HG02642 (cell line): ENCODE data around the gene LINGO3.

Experiments
- ATAC-seq: cut with Tn5 transposase; IDR thresholded peaks from one replicate; pipeline ENCODE4 v1.9.1; 2021; ENCODE audit warnings: mild to moderate bottlenecking; ENCODE audit not compliant: unreplicated experiment, poor library complexity

The LINGO3 gene

GRCh38 chr19:2328401-2329148 is 20.6 kb upstream of the LINGO3 start, which contains the start of the genes LSM7 and SPPL2B:
LSM7 (minus strand) TSS chr19:2328586; CDS start chr19:2328566, 20 bp downstream.
SPPL2B (plus strand) TSS chr19:2328684; CDS start chr19:2328710, 26 bp downstream.
- ATAC-seq = peak; percentile 76

DNA sequence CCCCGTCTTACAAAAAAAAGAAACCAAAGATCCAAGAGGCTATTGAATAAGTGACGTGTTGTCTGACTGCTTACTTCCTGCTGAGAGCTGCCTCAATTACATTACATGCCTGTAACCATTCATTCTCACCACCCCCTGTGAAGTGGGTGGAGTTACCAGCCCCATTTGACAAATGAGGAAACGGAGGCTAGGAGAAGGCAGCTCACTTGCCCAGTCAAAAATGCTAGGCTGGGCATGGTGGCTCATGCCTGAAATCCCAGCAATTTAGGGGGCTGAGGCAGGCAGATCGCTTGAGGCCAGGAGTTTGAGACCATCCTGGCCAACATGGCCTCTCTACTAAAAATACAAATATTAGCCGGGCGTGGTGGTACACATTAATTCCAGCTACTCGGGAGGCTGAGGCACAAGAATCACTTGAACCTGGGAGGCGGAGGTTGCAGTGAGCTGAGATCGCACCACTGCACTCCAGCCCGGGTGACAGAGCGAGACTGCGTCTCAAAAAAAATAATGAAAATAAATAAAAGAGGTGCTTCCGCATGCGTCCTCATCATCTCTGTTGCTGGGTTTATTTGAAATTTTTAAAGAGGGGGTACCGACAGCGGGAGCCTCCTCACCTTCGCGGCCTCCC is 19.9 kb upstream of the LINGO3 start:
- ATAC-seq = no peak

- no peak for ATAC-seq
Measured at GRCh38 chr19:2326699-2327360, 18.9 kb upstream of the LINGO3 start.

DNA sequence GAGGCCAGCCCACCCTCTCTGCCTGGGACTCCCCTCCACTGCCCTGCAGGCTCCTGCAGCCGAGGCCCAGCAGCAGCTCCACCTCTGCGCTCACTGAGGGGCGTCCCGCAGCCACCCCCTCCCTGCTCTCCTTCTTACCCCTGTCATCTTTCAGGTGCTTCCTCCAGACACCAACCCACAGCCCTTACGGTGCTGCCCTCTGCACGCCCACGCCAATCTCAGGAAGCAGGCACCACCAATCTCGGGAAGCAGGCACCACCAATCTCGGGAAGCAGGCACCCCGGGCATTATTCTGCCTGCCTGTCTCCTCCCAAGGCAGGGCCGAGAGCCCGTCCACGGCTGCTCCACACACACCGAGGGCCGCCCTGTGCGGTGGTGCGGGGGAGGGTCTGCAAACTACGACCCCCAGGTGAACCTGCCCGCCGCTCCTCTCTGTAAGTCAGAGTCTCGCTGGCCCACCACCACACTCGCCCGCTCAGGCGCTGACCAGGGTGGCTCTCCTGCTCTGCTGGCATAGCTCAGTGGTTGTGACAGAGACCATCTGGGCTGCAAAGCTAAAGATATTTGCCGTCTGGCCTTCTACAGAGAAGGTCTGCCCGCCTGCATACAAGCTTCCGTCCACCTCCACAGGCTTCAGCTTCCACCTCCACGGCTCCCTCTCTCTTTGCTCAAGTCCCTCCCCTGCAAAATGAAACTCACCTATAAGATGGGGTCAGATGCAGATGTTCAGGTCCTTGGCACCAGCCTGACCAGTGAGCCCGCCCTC is 17.5 kb upstream of the LINGO3 start:
- no peak for ATAC-seq

GRCh38 chr19:2324220-2324948 is 16.4 kb upstream of the LINGO3 start:
- ATAC-seq = no peak

DNA sequence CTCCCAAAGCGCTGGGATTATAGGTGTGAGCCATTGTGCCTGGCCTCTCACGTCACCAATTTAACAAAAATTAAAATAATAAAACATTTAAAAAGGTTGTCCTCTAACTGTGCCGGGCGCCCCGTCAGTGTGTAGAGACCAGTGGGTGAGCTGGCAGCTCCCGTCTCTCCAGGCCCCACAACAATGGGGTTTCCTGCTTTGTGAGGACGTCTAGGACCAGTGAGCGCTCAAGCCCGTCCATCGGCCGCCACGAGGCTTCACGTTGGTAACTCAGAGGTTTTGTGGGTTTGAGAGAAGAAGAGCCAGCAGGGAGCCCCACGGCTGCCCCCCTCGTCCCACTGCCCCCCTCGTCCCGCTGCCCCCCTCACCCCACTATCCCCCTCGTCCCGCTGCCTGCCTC is 15.8 kb upstream of the LINGO3 start:
- no peak for ATAC-seq

DNA sequence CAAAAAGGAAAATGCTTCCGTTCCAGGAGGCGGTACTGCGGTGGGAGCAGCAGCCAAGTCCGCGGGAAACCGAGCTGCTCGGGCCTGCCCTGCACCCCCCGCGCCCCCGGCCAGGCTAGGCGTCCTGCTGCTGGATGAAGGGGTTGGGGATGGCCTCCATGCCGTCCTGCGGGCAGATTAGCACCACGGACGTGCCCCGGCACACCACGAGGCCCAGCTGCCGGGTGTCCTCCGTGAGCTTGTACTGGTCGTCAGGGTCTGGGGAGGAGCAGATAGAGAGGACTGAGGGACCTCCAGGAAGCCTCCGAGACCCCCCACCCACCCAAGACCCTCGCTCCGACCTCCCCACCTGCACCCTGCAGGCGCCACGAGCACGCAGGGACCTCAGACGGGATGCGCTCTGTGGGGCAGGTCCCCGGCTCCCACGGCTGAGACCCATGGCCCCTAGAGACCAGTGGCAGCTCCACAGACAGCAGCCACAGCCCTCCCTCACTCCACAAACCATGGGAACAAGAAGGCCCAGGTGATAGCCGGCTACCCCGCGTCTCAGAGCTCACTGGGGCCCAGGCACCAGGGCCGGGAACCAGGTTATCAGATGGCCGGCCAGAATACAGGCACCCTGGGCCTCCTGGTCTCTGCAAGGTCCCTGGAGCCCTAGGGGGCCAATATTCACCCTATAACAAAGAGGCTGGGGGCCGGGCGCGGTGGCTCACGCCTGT is 13.8 kb upstream of the LINGO3 start:
- no peak for ATAC-seq

GRCh38 chr19:2320939-2321338 is 13.0 kb upstream of the LINGO3 start:
- no peak for ATAC-seq

DNA sequence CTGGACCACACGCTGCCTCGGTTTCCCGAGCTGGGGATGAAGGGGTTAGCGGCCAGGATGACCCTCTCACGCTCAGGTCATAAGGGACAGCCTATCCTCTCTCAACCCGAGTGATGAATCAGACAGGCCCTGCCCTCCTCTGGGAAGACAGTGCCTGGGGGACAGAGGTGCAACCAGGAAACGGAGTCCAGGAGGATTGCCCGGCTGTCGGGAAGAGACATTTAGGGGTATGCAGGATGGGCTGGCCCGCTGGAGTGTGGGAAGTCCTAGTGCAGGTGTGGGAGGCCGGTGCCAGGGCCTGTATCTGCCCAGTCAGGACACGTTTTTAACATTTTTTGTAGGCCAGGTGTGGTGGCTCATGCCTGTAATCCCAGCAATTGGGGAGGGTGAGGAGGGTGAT is 12.1 kb upstream of the LINGO3 start:
- ATAC-seq = no peak

DNA sequence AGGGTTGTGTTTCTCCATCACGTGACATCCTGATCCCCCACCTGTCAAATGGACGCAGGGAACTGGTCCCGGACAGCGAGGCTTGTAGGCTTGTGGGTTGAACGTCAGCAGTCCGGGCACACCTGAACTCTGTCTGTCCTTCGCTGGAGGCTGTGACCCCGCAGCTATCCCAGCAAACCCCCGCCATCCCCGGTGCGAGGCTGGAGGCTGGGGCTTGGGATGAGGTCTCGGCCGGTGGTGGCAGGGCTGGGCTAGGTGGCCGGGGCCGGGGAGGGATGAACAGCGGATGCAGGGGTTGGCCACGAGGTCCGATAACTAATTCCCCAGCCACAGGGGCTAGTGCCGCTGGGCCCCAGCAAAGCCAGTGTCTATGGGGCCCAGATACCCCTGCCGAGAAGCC is 11.6 kb upstream of the LINGO3 start:
- ATAC-seq = no peak

DNA sequence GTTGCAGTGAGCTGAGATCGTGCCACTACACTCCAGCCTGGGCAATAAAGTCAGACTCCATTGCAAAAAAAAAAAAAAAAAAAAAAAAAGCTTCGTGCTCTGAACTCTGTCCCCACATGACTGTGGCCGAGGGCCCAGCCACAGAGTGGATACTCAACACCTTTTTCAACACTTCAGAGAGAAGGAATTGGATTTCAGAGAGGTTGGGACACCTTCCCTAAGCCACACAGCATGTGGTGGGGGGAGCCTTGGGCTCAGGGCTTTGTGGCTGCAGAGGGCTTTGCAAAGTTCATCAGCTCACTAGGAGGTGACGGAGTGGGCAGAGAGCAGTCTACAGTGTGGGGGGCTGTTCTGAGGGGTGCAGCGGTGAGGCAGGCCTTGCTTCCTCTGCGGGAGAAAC is 11.0 kb upstream of the LINGO3 start:
- ATAC-seq = no peak

DNA sequence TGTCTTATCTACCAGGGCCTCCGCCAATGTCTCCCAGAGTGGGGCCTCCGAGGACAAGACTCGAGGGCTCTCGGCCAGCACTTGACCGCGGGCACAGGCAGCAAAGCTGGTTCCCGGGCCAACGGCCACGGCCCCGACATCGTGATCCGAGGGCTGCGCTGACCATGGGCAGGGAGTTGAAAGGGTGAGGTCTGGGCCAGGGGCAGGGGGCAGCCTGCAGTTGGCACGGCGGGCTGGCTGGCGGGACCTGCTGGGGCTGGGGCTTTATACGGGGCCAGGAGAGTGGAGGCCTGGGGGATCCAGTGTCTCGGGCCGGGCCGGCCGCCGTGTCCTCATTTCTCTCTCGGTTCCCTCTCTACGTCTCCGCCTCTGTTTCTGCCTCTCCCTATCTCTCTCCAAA is 9.8 kb upstream of the LINGO3 start:
- no peak for ATAC-seq

GRCh38 chr19:2317300-2317699 is 9.3 kb upstream of the LINGO3 start:
- no peak for ATAC-seq

DNA sequence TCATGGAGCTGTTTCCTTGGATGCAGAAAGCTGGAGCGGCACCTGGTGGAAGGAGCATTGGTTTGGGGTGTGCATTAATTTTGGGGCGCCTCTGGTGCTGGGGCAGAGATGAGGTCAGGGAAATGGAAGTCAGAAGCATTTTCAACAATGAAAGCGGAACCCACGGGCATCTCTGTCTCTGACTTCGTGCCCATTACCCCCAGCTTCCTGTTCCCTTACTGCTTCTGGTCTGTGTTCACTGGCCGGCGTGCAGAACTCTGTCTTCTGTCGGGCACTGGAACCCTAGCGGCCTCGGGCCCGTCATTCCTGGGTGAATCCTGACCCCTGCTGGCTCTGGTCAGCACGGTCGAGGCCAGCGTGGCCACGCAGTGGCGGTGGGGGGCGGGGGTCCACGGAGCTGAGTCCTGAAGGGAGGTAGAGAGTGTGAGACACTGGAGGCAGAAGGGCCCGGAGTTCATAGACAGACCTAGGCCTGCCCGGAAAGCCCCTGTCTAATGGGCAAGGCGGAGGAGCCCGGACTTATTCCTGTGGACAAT is 7.9 kb upstream of the LINGO3 start:
- no peak for ATAC-seq

DNA sequence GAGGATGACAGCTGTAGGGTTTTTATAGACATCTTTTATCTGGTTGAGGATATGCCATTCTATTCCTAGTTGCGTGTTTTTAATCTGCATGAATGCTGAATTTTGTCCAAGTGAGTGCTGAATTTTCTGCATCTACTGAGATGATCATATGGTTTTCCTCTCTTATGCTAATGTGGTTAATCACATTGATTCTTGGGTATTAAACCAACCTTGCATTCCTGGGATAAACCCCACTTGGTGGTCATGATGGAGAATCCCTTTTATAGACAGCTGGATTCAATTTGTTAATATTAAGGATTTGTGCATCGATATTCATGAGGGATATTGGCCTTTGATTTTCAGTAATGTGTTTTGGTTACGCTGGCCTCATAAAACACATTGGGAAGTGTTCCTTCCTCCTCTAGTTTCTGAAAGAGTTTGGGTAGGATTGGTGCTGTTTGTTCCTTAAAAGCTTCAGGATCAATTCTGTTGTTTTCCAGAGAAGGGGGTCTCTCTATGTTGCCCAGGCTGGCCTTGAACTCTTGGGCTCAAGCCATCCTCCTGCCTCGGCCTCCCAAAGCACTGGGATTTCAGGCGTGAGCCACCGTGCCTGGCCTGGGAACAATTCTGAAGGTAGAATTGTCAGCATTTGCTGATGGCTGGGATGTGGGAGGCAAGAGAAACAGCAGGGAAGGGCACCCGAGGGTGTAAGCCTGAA is 7.3 kb upstream of the LINGO3 start:
- ATAC-seq = no peak

- ATAC-seq = no peak
Measured at GRCh38 chr19:2312820-2313501, 5.0 kb upstream of the LINGO3 start.

GRCh38 chr19:2311093-2311492 is 3.1 kb upstream of the LINGO3 start:
- no peak for ATAC-seq

- no peak for ATAC-seq
Measured at GRCh38 chr19:2309734-2310362, 1.9 kb upstream of the LINGO3 start.
